NCI-H345 (cell line): ENCODE data around the gene BNC2.

Experiments used
- DNase-seq: peaks from one replicate; lab custom pipeline; 2025; lab: John Stamatoyannopoulos, UW

BNC2 gene

DNA sequence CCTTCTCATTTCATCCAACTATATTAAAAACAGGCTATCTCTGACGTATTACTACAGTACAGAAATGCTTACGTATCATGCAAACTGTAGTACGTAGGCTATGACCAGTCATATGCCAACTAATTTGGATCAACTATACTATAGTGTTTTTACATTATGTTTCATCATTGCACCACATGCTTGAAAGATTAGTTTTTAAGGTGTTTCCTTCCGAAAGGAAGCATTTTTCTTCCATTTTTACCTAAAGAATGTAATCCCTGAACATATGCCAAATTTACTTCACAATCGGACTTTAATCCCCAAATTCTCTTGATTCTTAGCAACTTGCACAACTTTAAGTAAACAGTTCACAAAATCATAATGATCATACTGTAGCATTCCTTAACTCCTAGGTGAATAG lies 153.9 kb downstream of the BNC2 start:
- DNase-seq = no peak

DNA sequence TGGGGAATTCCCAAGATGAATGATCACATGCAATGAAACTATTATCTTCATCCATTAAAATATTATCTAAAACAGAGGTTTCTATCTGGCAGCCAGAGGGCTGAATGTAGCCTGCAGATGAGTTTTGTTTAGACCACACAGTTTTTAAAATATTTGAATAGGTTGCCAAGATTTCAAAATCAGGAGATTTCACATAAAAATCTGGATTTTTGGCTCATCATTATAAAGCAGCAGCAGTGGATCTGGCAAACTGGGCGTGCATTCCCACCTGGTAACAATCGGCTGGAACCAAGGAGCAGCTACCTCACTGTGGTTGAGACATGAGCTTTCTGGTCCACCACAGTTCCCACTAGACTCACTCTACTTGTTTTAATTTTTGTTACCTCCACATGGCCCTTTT lies 155.1 kb downstream of the BNC2 start:
- no peak for DNase-seq

DNA sequence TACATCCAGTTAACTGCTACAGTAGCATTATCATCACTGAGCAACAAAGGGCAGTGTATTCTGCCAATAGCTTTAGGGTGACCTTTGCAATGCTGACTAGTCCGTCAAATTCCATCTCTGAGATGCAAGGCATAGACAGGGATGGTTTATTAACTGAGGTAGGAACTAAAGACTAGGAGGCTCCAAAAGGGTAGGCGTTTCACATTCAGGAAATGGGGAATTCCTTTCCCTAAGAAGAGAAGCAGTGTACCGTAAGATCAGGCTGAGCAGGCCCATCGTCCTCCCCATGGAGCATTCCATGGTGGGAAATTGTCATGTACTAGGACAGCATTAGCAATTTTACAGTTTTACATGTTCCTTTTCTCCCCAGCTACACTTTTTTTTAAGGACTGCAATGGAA lies 157.7 kb downstream of the BNC2 start:
- DNase-seq = no peak

DNA sequence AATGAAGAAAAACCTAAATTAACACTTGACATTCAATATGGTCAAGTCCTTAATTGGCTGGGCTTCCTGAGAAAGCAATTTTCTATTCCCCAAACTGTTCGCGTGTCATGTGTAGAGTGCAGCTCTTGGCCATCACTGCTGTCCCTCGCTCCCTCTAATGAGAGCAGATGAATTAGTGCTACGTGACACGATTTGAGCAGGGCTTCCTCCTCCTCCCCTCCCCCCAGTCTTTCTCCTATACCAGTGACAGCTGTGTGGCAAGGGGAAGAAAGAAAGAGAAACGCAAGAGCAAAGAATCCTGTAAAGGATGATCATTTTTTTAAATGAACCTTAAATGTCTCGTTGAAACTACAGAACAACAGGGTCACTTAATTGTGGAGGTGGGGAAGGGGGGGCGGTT lies 159.6 kb downstream of the BNC2 start:
- DNase-seq = no peak

DNA sequence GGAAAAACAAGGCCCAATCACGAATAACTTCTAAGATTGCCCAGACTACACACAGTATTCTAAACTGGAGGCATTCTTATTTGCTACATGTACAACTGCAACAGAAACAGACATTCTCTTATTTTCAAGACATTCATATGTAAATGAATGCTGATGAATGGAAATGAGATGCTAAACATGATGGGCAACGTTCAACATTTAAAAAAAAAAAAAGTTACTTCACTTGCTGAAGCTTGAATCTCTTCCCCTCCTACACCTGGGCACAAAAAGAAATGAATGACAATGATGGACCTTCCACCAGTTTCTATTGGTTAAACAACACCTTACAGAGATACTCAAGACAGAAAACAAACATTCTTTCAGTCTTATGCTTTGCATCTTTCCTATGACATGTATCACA lies 160.5 kb downstream of the BNC2 start:
- DNase-seq = no peak

DNA sequence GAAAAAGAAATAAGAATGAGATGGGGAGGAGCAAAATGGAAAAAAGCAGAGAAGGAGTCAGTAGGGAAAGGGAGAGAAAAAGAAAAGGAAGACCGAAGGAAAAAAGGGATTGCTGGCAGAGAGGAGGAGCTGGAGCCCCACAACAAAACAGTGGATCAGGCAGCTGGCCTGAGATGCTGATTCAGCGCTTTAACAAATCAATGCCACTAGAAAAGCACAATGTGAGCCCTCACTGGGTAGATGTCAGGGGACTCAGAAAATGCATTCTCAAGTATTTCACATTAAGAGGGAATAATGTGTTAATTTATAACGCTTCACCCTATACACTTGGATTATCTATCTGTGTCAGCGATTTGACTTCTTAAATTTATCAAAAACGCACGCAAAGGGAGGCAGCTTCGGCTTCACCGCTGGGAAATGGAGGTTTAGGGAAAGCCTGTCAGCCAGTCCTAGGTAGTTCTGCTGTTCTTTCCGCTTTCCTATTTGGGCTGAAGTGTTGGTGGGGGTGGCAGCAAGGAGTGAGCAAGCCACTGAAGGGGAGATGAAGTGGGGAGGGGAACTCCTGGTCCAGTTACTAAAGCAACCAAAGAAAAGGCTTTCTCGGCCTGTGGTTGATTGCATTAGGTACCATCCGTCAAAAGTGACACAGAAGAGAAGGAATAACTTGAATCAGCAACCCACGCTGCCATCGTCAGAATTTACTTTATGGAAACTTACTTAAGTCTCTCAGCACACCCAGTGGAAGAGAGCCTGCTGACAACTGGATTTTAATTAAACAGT lies 161.6 kb downstream of the BNC2 start:
- DNase-seq = no peak

DNA sequence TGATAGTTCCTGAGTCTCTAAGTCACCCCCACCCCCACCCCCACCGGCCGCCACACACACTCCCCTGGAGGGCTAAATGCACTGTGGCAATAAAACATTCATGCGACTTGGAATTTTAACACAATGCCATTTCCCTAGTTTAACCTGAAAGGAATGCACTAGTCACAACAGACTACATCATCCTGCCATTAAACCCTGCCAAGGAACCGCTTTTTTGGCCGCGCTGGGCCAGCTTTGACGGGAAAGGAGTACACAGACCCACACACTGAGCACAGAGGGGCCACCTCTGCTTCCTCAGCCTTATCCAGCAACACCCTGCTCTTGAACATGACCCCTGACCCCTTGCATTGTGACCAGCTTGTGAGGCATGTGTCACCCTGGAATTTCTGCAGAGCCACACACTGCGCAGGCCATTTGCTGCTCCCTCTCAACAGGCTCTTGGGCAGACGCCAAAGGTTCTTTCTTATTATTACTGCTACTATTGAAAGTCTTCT lies 165.3 kb downstream of the BNC2 start:
- DNase-seq = peak; percentile 12

DNA sequence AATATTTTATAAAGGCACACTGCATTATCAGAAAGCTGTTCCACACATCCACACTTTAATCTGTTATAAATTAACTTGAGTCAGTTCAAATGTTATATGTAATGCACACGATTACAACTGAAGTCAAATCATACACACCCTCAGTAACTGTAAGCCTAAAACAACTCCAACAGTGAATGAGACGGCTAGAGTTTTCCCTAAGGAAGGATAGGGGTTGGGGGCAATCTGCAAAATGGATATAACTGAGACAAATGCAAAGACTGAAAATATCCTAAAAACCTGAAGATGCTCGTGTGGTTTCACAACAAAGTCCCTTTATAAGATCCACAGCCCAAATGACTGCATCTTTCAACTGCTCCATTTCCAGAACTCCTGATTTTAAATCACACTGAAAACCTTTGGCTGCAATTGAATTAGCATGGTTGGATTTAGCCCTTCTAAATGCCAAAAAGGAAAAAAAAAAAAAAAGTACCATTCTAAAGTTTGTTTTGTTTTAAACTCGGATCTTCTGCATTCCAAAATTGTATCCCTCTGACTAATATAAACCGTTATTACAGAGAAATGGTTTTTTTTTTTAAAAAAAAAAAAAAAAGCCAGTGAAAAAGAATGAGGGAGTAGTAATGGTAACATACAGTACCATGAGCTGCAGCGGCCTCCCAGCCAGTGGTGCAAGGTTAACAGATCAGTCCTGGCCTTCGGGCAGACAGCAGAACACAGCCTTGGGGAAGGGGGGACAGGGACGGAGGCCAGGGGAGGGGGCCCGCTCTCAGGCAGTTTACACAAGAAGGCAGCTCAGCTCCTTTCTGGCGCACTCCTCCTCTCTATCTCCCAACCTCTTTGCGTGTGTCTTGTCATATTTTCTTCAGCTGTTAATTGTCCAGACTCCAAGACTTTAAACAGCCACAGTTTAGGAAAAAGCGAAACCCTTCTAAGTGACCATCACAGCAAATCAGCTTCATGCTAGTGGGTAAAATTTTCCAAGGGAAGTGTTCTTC lies 166.1 kb downstream of the BNC2 start:
- DNase-seq = no peak

DNA sequence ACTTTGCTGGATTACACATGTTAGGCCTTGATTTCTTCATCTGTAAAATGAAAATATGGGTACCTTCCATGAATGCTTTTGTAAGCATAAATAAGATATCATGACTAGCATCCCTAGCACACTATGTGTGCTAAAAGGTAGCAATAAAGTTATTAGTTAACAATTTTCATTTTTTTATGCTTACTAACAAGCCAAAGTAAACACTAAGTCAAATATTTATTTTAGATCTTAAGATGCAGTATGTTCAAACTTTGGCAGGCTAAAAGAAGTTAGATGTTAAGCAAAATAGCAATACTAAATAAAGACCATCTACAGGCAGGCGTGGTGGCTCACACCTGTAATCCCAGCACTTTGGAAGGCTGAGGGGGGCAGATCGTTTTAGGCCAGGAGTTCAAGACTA lies 169.1 kb downstream of the BNC2 start:
- DNase-seq = no peak

DNA sequence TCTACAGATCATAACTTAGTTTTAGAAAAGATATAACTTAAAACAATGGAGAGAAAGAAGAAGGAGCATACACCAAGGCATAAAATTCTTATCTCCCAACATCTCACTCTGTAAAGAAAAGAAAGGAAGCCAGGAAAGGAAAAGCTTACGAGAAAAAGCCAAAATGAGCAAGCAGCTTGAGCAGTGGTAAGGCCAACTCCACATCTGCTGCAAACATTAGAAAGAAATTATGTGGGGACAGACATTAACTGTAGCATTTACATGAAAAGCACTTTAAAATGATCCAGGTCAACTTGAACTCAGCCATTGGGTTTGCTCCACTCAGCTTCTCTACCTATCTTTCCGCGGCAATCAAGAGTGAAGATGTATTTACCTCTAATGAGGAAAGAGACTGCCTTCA lies 176.9 kb downstream of the BNC2 start:
- no peak for DNase-seq

DNA sequence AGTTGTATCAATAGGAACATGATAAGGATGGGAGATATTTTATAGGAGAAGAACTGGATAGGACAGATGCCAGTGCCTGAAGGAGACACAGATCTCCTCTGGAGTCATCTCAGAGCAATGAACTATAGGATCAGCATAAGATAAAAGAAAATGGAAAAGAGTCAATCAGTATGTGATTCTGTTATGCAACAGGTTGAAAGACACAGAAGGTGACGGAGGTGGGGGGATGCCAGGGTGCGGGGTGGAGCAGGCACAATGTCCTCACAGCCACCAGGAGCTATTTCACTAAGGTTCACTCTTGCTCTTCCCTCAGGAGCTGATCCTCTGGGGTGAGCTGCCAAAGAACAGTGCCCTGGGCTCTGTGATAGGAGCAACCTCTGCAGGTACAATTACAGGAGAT lies 179.8 kb downstream of the BNC2 start:
- DNase-seq = no peak

DNA sequence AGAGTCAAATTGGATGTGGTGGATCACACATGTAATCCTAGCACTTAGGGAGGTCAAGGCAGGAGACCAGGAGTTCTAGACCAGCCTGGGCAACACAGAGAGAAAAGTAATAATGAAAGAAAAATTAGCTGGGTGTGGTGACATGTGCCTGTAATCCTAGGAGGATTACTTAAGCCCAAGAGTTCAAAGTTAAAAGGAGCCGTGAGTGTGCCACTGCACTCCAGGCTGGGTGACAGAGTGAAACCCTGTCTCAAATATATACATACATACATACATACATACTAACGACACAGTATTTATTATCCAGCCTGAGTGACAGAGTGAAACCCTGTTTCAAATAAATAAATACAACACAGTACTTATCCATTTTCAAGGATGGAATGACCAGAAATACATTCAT lies 180.3 kb downstream of the BNC2 start:
- DNase-seq = no peak

DNA sequence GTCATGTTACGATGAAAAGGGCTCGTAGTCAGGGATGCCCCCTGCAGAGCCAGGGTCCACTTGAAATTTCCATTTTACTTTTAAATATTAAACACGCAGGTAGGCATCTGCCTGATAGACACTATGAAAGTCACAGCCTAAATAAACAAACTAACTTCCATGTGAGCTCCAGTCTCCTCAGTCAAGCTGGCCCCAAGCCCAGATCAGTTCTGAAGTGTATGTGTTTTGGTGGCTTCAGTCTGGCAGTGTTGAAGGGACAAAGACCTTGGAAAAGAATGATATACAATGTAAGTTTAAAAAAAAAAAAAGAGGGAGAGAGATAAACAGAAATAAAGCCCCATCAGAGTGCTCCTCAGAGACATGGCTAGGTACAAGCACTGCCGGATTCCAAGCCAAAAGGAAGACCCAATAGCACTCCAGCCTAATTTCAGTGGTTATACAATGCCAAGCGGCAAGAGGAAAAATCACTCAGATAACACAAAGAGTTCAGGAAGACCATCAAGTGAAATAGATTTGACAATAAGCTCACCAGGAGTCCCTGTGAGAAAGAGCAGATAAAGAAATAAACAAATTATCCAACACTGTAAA lies 181.0 kb downstream of the BNC2 start:
- DNase-seq = peak; percentile 95

DNA sequence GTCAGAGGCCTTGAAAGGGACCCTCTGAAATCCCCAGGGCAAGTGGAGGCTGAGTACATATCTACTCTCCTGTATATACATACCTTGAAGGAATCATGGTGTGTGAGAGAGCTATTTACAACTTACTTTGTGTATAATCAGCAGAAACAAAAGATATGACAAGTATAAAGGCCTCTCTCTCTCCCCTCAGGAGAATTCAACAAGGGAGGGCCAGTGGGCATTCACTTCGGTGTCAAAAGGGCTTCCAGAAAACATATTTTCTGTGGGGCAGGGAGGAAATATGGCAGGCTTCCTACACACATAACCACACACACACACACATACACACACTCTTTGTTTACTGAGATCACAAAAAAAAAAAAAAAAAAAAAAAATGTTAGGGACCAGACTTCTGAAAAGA lies 181.7 kb downstream of the BNC2 start:
- DNase-seq = no peak

DNA sequence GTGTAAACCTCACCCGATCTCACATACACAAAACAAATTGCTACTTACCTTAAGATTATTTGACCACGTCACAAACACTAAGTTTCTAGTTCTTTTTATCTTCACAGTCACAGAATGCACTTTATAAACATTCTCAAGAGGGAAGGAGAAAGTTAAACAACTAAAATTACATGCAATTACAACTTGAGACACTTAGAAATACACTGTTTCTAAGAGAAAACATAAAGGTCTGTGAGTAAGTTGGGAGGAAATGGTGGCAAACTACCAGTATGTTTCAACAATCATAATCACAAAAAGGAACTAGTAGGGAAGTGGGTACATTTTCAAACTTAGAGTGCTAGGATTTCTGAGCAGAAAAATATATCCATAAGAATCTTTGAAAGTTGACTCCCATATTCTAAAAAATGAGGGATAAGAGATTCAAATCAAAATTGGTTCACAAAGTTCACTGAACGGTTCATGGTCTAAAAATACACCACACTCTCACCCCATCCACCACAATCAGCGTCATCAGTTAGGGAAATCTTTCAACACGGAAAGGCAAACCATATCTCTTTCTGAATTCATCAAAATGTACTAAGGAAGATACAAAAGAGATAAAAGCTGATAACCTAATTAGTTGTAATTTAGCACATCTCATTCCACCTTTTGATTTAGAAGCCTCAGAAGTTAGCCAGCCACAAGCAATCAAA lies 182.6 kb downstream of the BNC2 start:
- DNase-seq = no peak

DNA sequence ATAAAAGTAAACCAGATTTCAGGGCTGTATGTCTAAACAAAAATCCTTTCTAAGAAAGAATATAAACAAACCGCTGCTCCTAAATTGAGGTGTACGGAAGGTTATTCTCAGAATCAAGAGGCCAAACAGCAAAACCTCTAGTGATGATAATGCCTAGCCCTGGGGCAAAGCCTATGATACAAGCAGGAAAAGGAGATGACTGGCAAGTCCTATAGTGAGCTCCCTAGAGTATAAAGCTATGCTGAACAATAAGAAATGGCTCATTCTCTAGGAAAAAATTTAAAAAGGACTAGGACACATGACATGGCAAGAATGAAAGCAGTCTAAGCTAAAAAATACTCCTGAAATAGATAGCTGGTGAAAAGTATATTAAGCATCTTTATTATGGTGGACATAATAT lies 187.1 kb downstream of the BNC2 start:
- DNase-seq = no peak

DNA sequence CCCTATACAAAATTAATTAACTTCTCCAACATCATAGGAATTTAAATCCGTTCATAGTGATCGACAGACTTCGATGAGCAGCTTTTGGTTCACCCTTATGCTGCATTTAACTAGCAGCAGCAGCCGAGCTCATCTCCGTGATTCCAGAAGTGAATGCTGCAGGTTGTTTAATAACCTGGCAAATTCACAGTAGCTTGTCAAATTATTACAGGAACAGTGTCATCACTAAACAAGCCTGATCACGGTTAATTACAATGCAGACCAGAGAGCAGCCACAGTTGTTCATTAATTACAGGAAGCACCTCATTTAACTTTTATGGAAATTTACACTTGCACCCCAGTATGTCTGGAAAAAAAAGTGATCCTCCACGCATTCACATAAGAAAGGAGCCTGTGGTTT lies 188.2 kb downstream of the BNC2 start:
- DNase-seq = no peak

DNA sequence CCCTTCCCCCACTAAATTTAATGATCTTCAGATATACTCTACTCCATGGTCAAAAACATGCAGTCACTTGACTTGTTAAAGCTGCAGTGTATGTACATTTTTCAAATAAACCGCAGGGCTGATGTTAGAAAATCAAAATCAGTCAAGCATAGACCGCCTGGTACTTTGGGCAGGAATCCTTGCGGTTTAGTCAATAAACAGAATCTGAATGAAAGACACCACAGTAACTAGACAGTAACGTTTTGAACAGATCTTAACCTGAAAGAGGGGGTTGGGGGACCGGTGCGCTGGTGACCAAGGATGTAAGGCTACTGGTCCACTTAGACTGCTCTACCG lies 188.8 kb downstream of the BNC2 start:
- DNase-seq = no peak

DNA sequence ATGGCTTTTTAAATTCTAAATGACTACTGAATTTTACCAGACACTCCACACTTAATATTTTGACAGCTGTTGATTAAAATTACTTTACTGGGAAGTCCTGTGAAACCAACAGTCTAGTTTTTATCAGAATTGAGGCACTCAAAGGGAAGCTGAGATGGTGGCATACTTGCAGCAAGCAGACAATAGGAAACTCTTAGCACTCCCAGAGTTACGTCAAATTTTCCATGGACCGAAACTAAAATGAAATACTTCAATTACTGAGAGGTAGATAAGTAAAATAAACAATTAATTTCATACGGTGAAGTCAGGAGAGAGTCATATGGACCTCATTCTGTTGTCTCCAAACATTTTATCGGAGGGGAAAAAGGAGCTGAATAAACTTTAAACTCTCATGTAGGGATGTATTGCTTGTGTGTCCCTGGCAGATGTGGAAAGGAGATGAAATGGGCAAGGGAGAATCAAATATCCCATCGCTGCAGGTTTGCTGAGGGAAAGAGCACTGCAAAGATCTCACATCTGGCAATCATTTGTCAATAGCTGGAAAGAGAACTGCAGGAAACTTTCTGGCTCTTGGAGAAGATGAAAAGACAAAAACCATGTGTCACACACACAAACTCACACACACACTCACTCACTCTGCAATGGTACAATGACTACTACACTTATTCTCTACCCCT lies 189.4 kb downstream of the BNC2 start:
- DNase-seq = no peak

DNA sequence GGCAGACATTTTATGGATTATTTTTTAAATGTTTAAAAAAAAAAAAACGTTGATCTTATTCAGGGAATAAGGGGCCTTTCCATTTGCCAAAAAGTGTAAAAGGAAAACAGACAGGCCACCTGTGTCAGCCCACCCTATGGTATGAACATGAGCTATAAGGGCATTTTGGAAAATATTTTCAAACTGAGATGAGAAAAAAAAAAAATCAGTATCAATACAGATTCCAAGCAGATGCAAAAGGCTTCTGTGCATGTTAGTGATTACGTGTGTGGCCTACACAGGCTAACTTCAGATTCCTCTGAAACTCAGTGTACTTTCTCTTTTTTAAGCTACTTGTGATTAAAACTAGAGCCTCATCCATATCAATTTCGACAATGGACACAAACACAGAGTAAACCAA lies 189.9 kb downstream of the BNC2 start:
- DNase-seq = no peak

DNA sequence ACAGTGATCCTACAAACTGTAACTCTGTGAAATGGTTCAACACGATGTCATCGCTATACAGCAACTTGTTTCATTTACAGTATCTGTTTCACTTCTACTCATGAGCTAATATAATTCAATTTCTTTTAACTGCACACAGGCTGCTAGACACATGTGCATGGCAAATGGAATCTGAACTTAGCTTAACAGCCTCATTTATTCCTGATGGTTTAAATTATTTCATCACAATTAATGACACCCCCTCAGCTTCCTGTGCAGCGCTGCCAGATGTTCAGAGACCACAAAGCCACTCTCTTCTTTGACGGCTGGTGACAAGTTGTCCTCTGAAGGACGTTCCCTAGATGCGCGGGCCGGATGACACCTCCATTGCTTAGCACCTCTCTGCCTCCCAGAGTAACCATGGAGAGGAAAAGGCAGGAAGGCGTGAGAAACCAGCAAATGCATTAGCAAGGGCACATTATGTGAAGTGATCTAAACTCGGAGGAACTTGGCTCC lies 191.1 kb downstream of the BNC2 start:
- DNase-seq = no peak
